GM12878 (cell line): Measurements from ENCODE around the gene PAIP2. TPM values are rescaled to one million over a fixed set of nuclear protein-coding genes. Genes with fewer than 3 reads are reported as not detected.

Source experiments
- BCLAF1 ChIP-seq: fragments of 450-650 bp; IDR thresholded peaks from 2 replicates; pipeline ENCODE4 v1.6.1; 2017; ENCODE audit warnings: antibody characterized with exemption, mild to moderate bottlenecking, moderate library complexity
- CHD2 ChIP-seq: IDR thresholded peaks from 2 replicates; pipeline ENCODE4 v1.6.1; 2011; ENCODE audit warnings: low read depth, low read length, improper control_type of control experiment, borderline replicate concordance
- POLR2A ChIP-seq: IDR thresholded peaks from 2 replicates; pipeline ENCODE4 v1.6.1; 2011; ENCODE audit warnings: low read depth, mild to moderate bottlenecking, low read length
- RAD21 ChIP-seq: IDR thresholded peaks from 2 replicates; pipeline ENCODE4 v1.6.1; 2011; ENCODE audit warnings: mild to moderate bottlenecking, low read depth, low read length, moderate library complexity; ENCODE audit not compliant: insufficient read depth
- ZBTB11 ChIP-seq: fragments of 450-650 bp; formaldehyde crosslinking; IDR thresholded peaks from 2 replicates; pipeline ENCODE4 v1.5.0; 2022; ENCODE audit warnings: mild to moderate bottlenecking, missing genetic modification characterization
- ZBTB40 ChIP-seq: fragments of 450-650 bp; IDR thresholded peaks from 2 replicates; pipeline ENCODE4 v1.6.1; 2016; ENCODE audit warnings: mild to moderate bottlenecking, moderate library complexity, borderline replicate concordance
- polyA plus RNA-seq, 11 experiments: library from polyadenylated mRNA; depleted of rRNA in 4 of 11; unstranded in 6 of 11; stranded (reverse) in 5 of 11; fragments of >200 nt; fragmentation: Nextera tagmentation in 4 of 11; fragmentation: Illumina TruSeq in 1 of 11; extraction: Ambion mirVana in 4 of 11; extraction: Trizol in 1 of 11; gene quantifications; 1 replicate in 1 of 11; 2 replicates in 10 of 11; pipeline versions ENCODE4 v1.2.1 to v1.2.3, GENCODE V29; 2011 to 2016; ENCODE audit warnings: inconsistent platforms in 2 of 11, missing spikeins in 2 of 11, low read depth in 1 of 11
- total RNA-seq, 4 experiments: library from RNA; depleted of rRNA in 3 of 4; stranded (reverse); fragments of >200 nt in 3 of 4; fragmentation: Illumina TruSeq in 1 of 4; extraction: Trizol in 1 of 4; gene quantifications; 2 replicates each; pipeline versions ENCODE4 v1.2.1 to v1.2.3, GENCODE V29; 2013 to 2021
- TF ChIP-seq, protein P1 (sequence below): IDR thresholded peaks from 2 replicates; pipeline ENCODE4 v1.6.1; 2012; ENCODE audit warnings: improper control_type of control experiment, low read depth, low read length; ENCODE audit not compliant: insufficient replicate concordance
- TF ChIP-seq, protein P2 (sequence below): fragments of 450-650 bp; IDR thresholded peaks from 2 replicates; pipeline ENCODE4 v1.6.1; 2014; ENCODE audit warnings: mild to moderate bottlenecking

Gene PAIP2
- total and polyA plus RNA-seq, 10 of the 15 experiments (the other 5 are each of a cell fraction or from before 2014, with no cell fraction given) = 49.9 to 154 (median 102) TPM

DNA sequence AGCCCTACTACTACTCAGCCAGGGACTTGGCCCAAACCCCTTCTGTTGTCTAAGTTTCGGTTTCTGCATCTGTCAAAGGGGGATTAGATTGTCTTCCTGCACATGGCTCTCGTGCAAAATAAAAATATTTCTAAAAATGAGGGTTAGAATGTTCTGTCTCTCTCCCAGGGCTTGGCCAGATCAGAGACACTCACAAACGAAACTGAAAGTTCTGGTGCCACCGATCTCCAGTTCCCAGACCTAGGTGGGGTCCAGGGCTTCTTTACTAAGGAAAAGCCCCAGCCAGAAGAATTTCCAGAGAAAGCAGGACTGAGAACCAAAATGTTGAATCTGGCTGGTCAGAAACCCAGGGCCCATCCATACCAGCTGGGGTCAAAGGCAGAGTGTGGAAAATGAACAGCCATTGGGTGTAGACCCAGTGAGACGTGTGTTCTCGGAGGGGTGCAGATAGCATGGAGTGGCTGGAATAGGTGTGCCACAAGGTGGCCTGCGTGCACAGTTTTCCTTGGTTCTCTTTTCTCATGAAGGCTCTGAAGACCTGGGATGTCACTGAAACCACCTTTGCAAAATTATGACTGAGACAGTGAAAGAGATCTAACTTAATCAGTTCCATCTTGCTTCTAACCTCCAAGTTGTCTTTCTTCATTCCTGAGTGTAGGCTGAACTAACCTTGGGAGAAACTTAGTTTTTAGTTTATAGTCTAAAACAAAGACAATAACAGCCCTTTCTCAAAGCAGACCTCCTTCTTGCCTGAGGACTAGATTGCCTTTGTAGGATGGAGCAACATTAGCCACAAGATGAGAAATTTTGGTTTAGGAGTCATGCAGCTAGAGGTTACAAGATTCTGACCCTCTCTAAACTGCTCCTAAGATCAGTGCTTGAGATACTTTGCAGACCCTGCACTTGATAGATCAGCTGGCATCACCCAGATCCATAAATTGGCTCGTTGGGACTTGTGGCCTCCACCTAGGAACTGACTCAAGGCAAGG, 43.7 kb downstream of the PAIP2 start (continued):
- no peak for TF ChIP-seq ZBTB11 (CRISPR knock-in tag)
- no peak for TF ChIP-seq POLR2A
- TF ChIP-seq ZBTB40 = no peak
- TF ChIP-seq, protein P1, sequence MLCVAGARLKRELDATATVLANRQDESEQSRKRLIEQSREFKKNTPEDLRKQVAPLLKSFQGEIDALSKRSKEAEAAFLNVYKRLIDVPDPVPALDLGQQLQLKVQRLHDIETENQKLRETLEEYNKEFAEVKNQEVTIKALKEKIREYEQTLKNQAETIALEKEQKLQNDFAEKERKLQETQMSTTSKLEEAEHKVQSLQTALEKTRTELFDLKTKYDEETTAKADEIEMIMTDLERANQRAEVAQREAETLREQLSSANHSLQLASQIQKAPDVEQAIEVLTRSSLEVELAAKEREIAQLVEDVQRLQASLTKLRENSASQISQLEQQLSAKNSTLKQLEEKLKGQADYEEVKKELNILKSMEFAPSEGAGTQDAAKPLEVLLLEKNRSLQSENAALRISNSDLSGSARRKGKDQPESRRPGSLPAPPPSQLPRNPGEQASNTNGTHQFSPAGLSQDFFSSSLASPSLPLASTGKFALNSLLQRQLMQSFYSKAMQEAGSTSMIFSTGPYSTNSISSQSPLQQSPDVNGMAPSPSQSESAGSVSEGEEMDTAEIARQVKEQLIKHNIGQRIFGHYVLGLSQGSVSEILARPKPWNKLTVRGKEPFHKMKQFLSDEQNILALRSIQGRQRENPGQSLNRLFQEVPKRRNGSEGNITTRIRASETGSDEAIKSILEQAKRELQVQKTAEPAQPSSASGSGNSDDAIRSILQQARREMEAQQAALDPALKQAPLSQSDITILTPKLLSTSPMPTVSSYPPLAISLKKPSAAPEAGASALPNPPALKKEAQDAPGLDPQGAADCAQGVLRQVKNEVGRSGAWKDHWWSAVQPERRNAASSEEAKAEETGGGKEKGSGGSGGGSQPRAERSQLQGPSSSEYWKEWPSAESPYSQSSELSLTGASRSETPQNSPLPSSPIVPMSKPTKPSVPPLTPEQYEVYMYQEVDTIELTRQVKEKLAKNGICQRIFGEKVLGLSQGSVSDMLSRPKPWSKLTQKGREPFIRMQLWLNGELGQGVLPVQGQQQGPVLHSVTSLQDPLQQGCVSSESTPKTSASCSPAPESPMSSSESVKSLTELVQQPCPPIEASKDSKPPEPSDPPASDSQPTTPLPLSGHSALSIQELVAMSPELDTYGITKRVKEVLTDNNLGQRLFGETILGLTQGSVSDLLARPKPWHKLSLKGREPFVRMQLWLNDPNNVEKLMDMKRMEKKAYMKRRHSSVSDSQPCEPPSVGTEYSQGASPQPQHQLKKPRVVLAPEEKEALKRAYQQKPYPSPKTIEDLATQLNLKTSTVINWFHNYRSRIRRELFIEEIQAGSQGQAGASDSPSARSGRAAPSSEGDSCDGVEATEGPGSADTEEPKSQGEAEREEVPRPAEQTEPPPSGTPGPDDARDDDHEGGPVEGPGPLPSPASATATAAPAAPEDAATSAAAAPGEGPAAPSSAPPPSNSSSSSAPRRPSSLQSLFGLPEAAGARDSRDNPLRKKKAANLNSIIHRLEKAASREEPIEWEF = no peak
- 0 out of 2 replicates have a peak, but pooled peaks have one; percentile 17 for TF ChIP-seq RAD21
- no peak for TF ChIP-seq BCLAF1
- TF ChIP-seq, protein P2, sequence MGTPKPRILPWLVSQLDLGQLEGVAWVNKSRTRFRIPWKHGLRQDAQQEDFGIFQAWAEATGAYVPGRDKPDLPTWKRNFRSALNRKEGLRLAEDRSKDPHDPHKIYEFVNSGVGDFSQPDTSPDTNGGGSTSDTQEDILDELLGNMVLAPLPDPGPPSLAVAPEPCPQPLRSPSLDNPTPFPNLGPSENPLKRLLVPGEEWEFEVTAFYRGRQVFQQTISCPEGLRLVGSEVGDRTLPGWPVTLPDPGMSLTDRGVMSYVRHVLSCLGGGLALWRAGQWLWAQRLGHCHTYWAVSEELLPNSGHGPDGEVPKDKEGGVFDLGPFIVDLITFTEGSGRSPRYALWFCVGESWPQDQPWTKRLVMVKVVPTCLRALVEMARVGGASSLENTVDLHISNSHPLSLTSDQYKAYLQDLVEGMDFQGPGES = no peak
- TF ChIP-seq CHD2 = no peak
